ENCODE data around the gene LMNTD2.
"Not testable (repeated sequence)": the region's sequence is repeated elsewhere in the genome, so short reads cannot be mapped to it uniquely, and the experiment has no call there.

LMNTD2 gene

GRCh38 chr11:533586-534395 is 26.7 kb downstream of the LMNTD2 start:
- DNase-seq (ENCODE audit: low spot score) = no peak

GRCh38 chr11:532986-533585 is 27.5 kb downstream of the LMNTD2 start:
- DNase-seq (ENCODE audit: low spot score) = no peak

- DNase-seq (ENCODE audit: low spot score) = no peak
Observed at GRCh38 chr11:532527-532985, 28.0 kb downstream of the LMNTD2 start.

- DNase-seq (ENCODE audit: low spot score) = no peak
Observed at GRCh38 chr11:531919-532526, 28.5 kb downstream of the LMNTD2 start.

- no peak for DNase-seq (ENCODE audit: low spot score)
Observed at GRCh38 chr11:530960-531831, 29.3 kb downstream of the LMNTD2 start.

GRCh38 chr11:529728-530411 is 30.7 kb downstream of the LMNTD2 start:
- DNase-seq (ENCODE audit: low spot score) = no peak

- no peak for DNase-seq (ENCODE audit: low spot score)
Observed at GRCh38 chr11:528815-529727, 31.5 kb downstream of the LMNTD2 start.

GRCh38 chr11:528166-528814 is 32.2 kb downstream of the LMNTD2 start:
- peak; percentile 1 for DNase-seq (ENCODE audit: low spot score)

- DNase-seq (ENCODE audit: low spot score) = no peak
Observed at GRCh38 chr11:526192-526591, 34.3 kb downstream of the LMNTD2 start.

- no peak for DNase-seq (ENCODE audit: low spot score)
Observed at GRCh38 chr11:521177-521688, 39.3 kb downstream of the LMNTD2 start.

GRCh38 chr11:520428-521176 is 39.9 kb downstream of the LMNTD2 start:
- DNase-seq (ENCODE audit: low spot score) = no peak

- DNase-seq (ENCODE audit: low spot score) = peak; percentile 82
Observed at GRCh38 chr11:518463-519202, 41.9 kb downstream of the LMNTD2 start.

GRCh38 chr11:516918-517685 is 43.4 kb downstream of the LMNTD2 start:
- DNase-seq (ENCODE audit: low spot score) = not testable (repeated sequence)

- no peak for DNase-seq (ENCODE audit: low spot score)
Observed at GRCh38 chr11:516400-516799, 44.1 kb downstream of the LMNTD2 start.

- DNase-seq (ENCODE audit: low spot score) = no peak
Observed at GRCh38 chr11:515131-515530, 45.4 kb downstream of the LMNTD2 start.

GRCh38 chr11:514606-515005 is 45.9 kb downstream of the LMNTD2 start:
- DNase-seq (ENCODE audit: low spot score) = no peak
